ENCODE measurements around the gene ANKH.
"Not testable (repeated sequence)": the region's sequence is repeated elsewhere in the genome, so short reads cannot be mapped to it uniquely, and the experiment has no call there.

Gene ANKH

GRCh38 chr5:14854799-14855198 is 16.8 kb downstream of the ANKH start:
- no peak for DNase-seq (ENCODE audit: low read depth)

- DNase-seq (ENCODE audit: low read depth): no peak
Measured at GRCh38 chr5:14853685-14854084, 17.9 kb downstream of the ANKH start.

GRCh38 chr5:14852779-14853178 is 18.8 kb downstream of the ANKH start:
- DNase-seq (ENCODE audit: low read depth): no peak

- no peak for DNase-seq (ENCODE audit: low read depth)
Measured at GRCh38 chr5:14851999-14852526, 19.5 kb downstream of the ANKH start.

- no peak for DNase-seq (ENCODE audit: low read depth)
Measured at GRCh38 chr5:14851597-14851996, 20.0 kb downstream of the ANKH start.

- no peak for DNase-seq (ENCODE audit: low read depth)
Measured at GRCh38 chr5:14851050-14851419, 20.5 kb downstream of the ANKH start.

- no peak for DNase-seq (ENCODE audit: low read depth)
Measured at GRCh38 chr5:14850419-14851049, 21.0 kb downstream of the ANKH start.

GRCh38 chr5:14849516-14850294 is 21.9 kb downstream of the ANKH start:
- no peak for DNase-seq (ENCODE audit: low read depth)

GRCh38 chr5:14848942-14849341 is 22.6 kb downstream of the ANKH start:
- not testable (repeated sequence) for DNase-seq (ENCODE audit: low read depth)

GRCh38 chr5:14848385-14848784 is 23.2 kb downstream of the ANKH start:
- no peak for DNase-seq (ENCODE audit: low read depth)

GRCh38 chr5:14847471-14847870 is 24.1 kb downstream of the ANKH start:
- DNase-seq (ENCODE audit: low read depth): no peak

GRCh38 chr5:14842117-14842516 is 29.5 kb downstream of the ANKH start:
- no peak for DNase-seq (ENCODE audit: low read depth)

GRCh38 chr5:14840624-14841023 is 31.0 kb downstream of the ANKH start:
- DNase-seq (ENCODE audit: low read depth): no peak

GRCh38 chr5:14838396-14839319 is 32.9 kb downstream of the ANKH start:
- no peak for DNase-seq (ENCODE audit: low read depth)

GRCh38 chr5:14837423-14838122 is 34.0 kb downstream of the ANKH start:
- DNase-seq (ENCODE audit: low read depth): not testable (repeated sequence)

- no peak for DNase-seq (ENCODE audit: low read depth)
Measured at GRCh38 chr5:14834584-14835550, 36.7 kb downstream of the ANKH start.

- DNase-seq (ENCODE audit: low read depth): no peak
Measured at GRCh38 chr5:14834062-14834461, 37.5 kb downstream of the ANKH start.

- no peak for DNase-seq (ENCODE audit: low read depth)
Measured at GRCh38 chr5:14831006-14831338, 40.6 kb downstream of the ANKH start.

GRCh38 chr5:14830210-14831005 is 41.2 kb downstream of the ANKH start:
- no peak for DNase-seq (ENCODE audit: low read depth)

GRCh38 chr5:14829396-14829795 is 42.2 kb downstream of the ANKH start:
- DNase-seq (ENCODE audit: low read depth): no peak

Data from stimulated activated CD8-positive, alpha-beta memory T cell treated with anti-CD3 and anti-CD28 coated beads, Interleukin-15, amount 100 ng/mL, for 24 hours (primary cell).